GM19239 (cell line): Measurements from ENCODE around the gene FCN3.

ENCODE experiments used
- DNase-seq: peaks from one replicate; pipeline ENCODE4 v3.0.0; 2011; ENCODE audit warnings: low spot score; ENCODE audit not compliant: insufficient read length
- FAIRE-seq: peaks from 2 replicates; lab custom pipeline; 2011; peaks lifted over from hg19 to GRCh38; lab: Jason Lieb, UNC

Gene FCN3

DNA sequence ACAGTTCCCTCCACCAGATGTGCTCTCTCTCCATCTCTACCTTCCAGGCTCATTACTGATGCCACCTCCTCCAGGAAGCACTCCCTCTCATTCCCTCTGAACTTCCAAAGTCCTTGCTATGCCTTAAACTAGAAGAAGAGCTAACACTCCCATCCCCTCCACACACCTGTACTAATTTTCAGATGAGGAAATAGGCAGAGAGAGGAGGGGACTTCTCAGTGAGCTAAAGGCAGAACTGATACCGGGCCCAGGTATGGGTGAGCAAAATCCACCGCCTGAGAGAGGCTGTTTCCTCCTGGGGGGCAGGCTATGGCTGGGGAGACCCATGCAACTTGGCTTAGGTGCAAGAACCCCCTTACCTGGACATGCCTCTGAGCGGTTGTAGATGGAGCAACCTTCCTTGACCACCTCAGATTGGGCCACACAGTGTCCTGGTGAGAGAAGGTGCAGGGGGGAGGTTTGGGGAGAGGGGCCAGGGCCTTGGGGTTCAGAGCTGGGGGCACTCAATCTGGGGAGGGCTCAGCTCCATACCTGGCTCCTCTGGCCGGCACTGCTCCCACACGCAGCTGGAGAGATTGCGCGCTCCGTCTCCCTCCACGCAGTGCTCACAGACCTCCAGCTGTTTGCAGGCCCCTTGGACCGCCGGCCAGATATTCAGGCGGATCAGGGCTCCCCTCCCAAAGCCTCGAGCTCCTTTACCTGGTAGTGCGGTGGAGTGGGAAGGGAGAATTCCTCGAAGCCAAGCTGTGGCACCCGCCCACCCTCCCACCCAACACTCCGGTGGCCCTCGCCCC is 7.5 kb upstream of the FCN3 start:
- FAIRE-seq (no peak), DNase-seq (no peak)

DNA sequence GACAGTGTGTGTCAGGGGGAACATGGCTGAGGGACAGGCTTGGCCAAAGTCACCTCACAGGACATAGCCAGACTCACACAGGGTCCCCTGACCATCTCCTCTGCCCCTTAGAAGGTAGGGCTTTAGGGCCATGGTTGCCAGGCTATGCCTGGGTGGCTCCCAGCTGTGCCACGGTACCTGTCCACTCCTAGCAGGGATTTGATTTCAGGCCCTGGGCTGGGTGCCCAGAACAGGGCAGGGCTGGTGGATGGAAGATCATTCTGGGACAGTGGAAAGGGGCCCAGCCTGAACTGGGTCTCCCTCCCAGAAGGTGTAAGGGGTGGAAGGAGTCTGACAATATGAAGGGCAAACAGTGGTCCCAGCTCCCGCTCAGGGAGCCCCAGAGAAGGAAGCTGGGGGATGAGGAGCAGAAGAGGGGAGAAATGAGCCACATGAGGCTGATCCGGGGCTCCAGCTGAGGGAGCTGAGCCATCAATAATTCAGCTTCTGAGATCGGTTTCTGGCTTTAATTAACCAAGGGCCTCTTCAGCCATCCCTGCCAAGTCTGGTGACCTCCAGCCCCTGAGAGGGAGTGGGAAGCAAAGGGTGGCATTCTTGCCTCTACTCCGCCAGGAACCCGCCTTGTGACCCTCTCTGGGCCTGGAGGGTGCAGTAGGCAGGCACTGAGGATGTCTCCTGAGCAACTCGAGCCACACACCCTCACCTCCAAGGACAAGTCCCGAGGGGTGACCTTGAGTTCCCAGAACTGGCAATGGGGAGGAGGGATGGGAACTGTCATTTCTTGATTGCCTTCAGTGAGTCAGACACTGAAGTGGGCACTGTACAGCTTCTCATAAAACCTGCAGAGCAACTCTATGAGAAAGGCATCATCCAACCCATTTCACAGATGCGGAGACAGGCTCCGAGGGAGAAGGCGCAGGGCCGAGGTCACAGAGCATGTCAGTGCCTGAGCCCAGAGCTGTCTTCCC is 6.4 kb upstream of the FCN3 start:
- no peak for FAIRE-seq
- no peak for DNase-seq

DNA sequence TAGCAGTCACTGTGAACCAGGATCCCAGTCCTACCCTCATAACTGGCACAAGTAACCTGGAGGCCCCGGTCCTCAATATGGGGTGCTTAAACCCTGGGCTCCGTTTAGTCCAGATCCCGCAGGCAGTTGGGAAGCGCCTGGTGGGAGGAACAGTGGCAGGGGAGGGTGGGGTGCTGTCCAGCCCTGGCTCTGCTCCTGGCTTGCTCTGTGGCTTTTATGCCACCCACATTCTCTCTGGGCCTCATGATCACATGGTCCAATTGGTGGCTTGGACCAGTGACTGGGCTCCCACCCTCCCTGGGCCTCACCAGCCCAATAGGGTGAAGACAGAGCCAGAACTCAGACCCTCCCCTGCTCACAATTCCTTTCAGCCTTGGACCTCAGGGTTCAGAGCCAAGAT is 5.6 kb upstream of the FCN3 start:
- no peak for DNase-seq
- FAIRE-seq = no peak

DNA sequence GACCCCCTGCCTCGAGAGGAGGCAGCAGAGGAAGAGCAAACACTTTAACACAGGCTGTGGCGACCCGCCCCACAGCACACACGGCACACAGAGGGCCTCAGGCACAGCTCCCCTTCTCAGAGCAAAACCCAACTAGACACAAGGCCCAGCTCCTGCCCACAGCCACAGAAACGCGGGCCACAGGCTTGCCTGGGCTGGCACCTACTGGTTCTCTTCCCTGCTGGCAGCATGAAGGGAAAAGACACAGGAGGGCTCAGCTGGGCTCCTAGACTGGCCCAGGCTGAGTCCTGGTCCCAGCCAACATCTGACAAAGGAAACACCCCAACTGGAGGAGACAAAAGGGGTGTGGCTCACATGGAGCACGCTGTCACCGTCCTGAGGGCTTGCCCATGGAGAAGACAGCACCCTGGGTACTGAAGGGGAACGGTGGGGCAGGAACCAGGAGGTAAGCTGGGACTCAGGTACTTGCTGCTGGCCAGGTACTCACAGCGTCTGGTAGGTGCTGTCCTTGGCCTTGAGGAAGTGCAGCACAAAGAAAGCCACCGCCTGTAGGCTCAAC is 5.0 kb upstream of the FCN3 start:
- no peak for FAIRE-seq

DNA sequence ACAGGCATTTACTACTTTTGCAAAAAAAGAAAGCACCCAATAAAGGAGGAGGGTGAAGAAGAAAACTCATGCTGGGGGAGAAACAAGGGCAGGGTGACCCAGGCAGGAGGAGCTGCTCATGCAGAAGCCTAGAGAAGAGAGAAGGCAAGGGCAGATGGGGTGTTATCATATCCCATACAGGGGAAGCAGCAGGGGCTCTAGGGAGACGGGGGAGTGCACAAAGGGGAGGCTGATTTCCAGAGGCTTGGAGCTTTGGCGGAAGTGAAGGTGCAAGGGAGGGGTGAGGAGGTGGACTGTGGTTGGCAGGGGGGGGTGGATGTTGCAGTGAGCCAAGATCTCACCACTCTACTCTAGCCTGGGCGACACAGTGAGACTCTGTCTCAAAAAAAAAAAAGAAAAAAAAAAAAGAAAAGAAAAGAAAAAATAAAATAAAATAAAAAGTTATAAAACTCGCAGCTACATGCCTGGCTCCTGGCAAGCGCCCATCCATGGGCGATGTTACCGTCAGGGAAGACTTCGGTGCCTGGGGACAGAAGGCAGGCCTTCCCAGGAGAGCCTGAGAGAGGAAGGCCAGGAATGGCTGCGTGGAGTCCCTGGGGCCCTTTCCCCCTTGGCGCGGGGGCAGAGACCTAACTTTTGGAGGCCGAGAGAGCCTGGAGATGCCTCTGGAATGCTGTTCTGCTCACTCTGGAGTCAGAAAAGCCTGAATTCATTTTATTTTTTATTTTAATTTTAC is 3.3 kb upstream of the FCN3 start:
- DNase-seq = no peak
- FAIRE-seq = no peak

More for the DNA sequence above, 5.0 kb upstream of the FCN3 start:
- no peak for DNase-seq

DNA sequence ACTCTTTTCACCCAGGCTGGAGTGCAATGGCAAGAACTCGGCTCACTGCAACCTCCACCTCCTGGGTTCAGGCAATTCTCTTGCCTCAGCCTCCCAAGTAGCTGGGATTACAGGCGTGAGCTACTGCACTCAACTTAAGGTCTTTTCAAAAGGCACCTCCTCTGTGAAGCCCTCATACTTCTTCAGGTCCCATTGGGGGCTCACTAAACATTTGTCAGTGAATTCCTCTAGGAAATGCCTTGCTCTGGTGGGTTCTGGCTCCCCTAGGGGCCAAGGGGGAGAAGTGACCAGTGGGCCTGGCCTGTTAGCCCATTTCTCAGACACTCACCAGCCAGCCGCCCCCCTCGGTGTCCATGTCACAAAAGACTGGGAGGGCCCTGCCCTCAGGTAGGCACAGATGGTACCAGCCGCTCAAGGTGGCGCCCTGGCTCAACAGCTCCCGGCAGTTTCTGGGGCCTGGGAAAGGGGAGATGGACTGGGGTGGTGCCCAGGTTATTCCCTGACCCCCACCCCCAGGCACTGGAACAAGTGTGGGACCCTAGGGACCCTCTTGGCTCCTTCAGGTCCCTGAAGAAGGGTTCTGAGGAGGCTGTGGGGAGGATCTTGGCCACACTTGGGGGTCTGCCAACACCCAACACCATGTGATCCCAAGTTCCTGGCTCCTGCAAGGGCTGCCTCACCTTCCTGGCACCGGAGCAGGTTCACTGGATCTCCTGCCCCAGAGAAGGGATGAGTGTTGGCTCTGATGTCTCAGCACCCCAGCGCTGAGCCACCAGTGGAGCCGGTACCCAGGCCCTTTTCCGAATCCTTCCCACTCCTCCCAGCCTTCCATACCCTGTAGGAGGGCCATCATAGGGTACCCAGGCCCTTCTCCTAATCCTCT is 1.6 kb downstream of the FCN3 start:
- no peak for FAIRE-seq
- no peak for DNase-seq

DNA sequence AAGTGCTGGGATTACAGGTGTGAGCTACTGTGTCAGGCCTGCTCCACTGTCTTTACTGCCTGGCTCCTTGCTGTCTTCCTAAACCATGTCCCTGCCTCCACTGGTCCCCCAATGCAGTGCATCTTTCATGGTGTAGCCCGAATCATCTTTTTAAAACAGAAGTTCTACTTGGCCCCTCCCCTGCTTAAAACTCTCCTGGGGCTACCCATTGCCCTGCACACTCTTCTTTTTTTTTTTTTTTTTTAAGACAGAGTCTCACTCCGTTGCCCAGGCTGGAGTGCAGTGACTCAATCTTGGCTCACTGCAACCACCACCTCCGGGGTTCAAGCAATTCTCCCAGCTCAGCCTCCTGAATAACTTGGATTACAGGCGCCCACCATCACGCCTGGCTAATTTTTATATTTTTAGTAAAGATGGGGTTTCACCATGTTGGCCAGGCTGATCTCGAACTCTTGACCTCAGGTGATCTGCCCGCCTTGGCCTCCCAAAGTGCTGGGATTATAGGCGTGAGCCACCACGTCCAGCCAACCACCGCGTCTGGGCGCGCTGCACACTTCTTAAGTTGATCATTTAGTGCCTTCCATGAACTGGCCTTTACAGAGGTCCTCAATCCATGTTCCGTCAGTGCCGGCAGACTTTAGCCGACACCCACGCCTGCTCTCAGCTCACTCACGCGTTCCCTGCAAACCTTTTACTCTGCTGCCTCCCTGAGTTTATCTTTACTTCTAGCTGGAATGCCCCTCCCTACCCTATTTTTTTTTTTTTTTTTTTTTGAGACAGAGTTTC is 2.4 kb downstream of the FCN3 start:
- FAIRE-seq (no peak), DNase-seq (no peak)

DNA sequence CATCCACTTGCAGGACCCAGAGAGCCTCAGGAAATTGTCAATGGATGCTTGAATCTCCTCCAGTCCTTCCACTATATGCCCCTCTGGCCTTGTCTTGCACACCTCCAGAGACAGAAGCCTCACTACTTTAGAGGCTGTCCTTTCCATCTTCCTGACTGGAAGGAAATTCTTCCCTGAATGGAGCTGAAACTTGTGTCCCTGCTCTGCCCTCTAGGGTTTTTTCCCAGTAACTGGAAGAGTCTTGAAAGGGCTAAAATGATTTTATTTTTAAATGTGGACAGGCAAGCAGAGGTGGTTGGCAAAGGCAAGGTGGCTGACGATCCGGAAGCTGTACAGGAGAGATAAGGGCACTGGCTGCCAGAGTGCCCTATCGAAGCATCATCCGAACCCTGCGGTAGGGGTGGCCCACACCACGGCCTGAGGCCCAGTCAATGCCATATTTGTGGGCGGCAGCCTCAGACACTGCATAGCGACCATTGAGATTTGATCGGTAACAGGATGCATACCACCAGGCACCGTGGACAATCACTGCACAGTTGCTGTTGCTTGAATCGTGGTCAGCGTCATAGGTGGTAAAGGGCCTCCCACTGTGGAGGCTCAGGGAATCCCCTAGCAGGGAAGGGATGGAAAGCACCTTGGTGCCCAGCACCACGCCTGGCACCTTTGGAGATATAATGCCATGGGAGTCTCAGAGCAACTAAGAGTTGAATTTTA is 5.6 kb downstream of the FCN3 start:
- no peak for FAIRE-seq
- DNase-seq = no peak

DNA sequence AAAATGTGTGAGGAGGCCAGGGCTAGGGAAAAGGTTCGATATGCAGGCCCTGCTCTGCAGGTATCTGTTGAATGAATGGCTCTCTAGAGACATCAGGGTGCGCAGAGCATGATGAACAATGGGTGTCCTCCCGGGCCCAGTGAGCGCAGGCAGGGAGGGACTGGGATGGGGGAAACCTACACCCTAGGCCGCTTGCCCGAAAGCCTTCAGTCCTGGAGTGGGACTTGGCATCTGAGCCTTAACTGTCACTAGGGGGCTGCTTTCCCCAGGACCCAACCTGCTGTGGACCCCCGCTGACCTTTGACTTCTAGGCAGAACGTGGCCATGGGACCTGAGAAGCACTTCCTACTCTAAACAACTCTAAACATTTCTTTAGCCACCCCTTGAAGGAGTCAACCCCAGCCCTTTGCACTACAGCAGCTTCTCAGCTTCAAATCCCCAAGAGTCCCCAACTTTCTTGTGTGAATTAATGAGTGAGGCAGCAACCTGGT is 7.4 kb downstream of the FCN3 start:
- DNase-seq = no peak
- no peak for FAIRE-seq

DNA sequence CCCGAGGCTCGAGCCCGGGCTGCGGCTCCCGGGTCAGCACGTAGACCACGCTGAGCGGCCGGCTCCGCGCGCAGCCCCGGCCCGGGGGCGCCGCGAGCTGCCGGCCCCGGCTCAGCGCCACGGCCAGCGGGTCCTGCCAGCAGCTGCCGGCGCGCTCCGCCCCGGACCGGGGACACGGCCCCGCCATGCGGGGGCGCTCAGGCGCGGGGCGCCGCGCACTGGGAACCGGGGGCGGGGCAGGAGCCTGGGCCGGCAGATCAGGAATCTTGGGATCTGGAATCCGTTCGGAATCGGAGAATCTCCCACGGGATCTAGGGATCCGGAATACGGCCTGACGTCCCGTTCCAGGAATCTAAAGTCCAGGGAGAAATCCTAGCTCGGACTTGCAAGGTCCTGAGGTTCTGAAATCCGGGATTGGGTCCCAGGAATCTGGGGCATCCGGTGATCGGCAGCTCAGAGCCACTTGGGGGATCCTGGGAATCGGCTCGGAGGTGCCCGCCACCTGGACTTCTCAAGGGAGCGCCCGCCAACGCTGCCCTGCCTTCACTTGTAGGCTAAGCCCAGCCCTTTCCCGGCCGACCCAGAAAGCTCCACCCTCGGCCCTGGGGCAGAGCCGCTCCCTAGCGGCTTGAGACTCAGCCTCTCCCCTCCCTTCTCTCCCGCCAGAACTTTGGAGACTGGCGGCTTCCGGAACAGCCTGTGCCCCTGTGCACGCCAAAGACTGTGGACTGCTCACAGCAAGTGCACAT is 8.0 kb downstream of the FCN3 start, which contains the start of gene MAP3K6:
Gene MAP3K6 (minus strand): TSS at position 551 of the 749 bp plus-strand sequence. CDS start 364 bp downstream, at position 187.
- DNase-seq (peak; percentile 54), FAIRE-seq (peak; percentile 4)

DNA sequence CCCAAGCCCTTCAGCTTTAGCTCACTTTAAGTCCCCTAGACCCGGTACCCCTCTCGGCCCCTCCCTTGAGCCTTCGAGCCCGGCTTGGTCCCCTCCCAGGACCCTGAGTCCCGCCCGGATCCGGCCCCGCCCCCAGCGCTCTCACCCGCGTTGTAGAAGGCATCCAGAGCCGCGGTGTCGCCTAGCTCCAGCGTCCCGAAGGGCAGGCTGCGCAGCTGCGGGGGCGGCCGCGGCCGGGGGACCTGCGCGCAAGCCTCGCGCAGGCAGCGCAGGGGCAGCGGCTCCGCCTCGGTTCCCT is 8.6 kb downstream of the FCN3 start:
- FAIRE-seq = no peak

DNA sequence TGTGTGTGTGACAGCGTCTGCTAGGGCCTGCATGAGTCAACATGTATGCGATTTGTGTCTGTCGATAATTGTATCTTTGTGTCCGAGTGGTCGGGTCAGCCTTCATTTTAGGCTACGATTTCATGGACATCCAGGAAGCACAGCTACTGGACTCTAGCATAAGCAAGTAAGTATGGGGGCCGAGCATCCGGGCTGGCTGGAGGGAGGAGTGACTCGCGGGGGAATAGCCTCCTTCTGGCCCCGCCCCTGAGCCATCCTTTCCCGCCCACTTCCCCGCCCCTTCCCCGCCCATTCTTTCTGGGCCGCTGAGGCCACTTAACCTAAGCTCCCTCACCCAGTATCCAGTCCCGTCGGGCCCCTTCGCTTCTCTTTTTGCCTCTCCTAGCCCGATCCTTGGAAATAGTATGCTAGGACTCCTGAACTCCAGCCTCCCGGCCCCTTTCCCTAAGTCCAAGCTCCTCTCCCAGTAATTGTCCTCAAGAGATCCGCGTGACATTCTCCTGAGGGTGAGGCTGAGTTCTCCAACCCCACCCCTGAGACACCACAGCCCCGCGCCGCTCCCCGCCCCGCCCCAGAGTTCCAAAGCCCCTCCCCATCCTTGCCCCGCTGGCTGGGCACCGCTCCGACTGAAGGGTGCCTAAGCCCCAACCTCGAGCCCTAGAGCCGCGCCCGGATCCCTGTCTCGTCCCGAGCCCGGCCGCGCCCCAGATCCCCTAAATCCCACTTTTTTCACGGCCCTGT is 9.1 kb downstream of the FCN3 start:
- peak; percentile 96 for FAIRE-seq
- peak; percentile 98 for DNase-seq

More for the DNA sequence above, 8.6 kb downstream of the FCN3 start:
- DNase-seq = peak; percentile 71

DNA sequence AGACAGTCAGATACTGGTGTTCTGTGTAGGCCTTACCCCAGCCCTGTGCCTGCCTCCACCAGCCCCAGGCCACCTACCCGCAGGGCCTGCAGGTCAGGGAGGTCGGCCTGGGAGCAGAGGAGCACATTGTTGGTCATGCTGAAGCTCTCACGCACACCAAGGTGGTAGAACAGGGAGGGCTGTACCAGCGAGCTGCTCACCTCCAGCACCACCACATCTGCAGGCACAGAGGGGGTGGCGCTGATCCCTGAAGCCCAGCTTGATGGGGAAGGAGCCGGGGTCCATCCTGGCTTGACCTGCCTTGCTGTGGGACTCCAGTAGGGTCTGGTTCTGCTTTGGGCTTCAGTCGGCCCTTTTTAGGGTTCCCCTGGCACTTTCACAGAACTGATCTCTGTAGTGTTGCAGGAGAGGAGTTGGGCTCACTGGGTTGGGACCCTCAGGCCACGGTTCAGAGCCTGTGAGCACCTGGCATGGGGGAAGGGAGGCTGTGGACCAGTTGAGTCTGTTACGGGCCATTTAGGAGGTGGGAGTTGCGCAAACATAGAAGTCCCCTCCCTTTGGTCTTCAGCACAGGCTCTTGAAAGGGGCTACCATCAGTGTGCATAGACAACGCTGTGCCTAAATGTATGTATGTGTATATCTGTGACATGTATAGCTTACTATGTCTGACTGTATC is 9.8 kb downstream of the FCN3 start:
- DNase-seq (no peak), FAIRE-seq (no peak)

DNA sequence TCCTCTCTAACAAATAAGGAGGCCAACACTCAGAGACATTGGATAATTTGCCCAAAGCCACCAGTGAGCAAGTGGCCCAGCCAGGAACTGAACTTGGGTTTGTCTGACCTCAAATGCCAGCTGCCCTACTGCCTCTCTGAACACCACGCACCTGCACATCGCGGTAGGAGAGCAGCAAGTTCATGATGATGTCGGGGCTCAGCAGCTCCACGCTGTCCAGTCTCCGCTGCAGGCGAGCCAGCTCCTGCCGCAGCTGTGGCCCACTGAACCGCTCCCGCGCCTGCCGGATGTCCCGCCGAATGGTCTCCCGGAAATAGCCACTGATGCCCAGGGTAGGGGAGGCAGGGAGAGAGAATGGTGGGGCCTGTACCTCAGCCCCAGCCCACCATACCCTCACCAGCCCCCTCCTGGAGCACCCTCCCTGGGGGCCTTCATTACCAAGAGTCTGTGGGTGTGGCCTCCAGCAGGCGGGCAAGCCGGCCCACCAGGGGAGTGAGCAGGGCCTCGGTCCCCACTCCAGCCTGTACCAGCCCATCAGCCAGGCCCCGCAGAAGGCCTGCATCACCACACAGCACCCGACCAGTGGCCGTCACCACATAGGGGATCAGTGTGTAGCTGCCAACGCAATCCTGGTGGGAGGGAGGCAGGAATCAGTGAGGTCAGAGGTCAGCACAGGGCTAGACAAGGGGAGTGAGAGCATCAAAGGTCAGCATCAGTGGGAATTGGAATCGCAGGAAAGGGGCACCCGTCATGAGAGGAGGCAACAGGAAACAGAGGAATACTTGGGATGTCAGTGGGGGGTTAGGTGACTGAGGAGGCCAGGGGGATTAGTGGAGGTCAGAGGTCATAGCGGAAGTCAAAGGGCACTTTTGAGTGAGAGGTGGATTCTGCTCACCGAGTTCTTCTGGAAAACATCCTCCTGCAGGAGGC is 10.6 kb downstream of the FCN3 start:
- FAIRE-seq = no peak
- DNase-seq = no peak

DNA sequence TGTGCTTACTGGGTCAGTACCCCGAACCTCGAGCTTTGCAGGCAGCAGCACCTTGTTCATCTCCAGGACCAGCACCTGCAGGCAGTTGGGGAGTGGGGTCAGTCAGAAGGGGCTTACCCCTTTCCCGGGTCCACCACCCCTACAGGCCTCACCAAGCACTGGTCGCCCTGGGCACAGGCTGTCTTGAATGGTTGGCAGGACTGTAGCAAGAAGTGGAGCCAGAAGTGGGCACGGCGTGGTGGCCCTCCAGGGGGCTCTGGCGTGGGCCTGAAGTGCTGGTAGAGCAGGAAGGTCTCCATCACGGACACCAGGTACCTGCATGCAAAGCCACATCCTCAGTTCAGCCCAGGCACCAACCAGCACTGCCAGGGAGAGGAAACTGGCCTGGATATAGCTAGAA is 13.1 kb downstream of the FCN3 start:
- DNase-seq = no peak
- FAIRE-seq = no peak
